HG03108 (cell line): ENCODE results near the gene P3H4.
A peak's percentile ranks its signal among the peaks of the same experiment; 100 is the strongest.
"Not testable (repeated sequence)": the region's sequence is repeated elsewhere in the genome, so short reads cannot be mapped to it uniquely, and the experiment has no call there.

Experiments
- ATAC-seq: cut with Tn5 transposase; IDR thresholded peaks from one replicate; pipeline ENCODE4 v1.9.1; 2021; ENCODE audit warnings: moderate library complexity; ENCODE audit not compliant: unreplicated experiment

Gene P3H4

GRCh38 chr17:41796121-41796895, 15.4 kb downstream of the P3H4 start:
- ATAC-seq = no peak

GRCh38 chr17:41794540-41794975, 17.2 kb downstream of the P3H4 start:
- ATAC-seq = no peak

GRCh38 chr17:41793784-41794539, 17.8 kb downstream of the P3H4 start:
- ATAC-seq = no peak

GRCh38 chr17:41792845-41793783, 18.6 kb downstream of the P3H4 start:
- ATAC-seq = no peak

GRCh38 chr17:41787021-41787418, 24.7 kb downstream of the P3H4 start:
- no peak for ATAC-seq

GRCh38 chr17:41786227-41787020, 25.3 kb downstream of the P3H4 start, which contains the start of gene JUP:
JUP (minus strand) TSS chr17:41786711; CDS start chr17:41771854, 14,857 bp downstream.
- ATAC-seq = peak; percentile 84

GRCh38 chr17:41785859-41786226, 25.9 kb downstream of the P3H4 start:
- ATAC-seq = no peak

- no peak for ATAC-seq
These were observed 26.5 kb downstream of the P3H4 start for GRCh38 chr17:41785091-41785858.

GRCh38 chr17:41784207-41784744, 27.5 kb downstream of the P3H4 start:
- no peak for ATAC-seq

GRCh38 chr17:41782142-41782541, 29.6 kb downstream of the P3H4 start:
- ATAC-seq = no peak

GRCh38 chr17:41781404-41782110, 30.2 kb downstream of the P3H4 start:
- ATAC-seq = no peak

GRCh38 chr17:41779954-41780353, 31.8 kb downstream of the P3H4 start:
- no peak for ATAC-seq

GRCh38 chr17:41777574-41778188, 34.1 kb downstream of the P3H4 start:
- no peak for ATAC-seq

- no peak for ATAC-seq
These were observed 34.6 kb downstream of the P3H4 start for GRCh38 chr17:41777157-41777573.

GRCh38 chr17:41776262-41776900, 35.4 kb downstream of the P3H4 start:
- not testable (repeated sequence) for ATAC-seq

GRCh38 chr17:41775394-41776226, 36.1 kb downstream of the P3H4 start:
- ATAC-seq = no peak

GRCh38 chr17:41773731-41774193, 38.0 kb downstream of the P3H4 start:
- no peak for ATAC-seq
